ENCODE measurements around the gene SNX2. TPM values are rescaled to one million over a fixed set of nuclear protein-coding genes. Genes with fewer than 3 reads are reported as not detected.

SNX2 gene
- total RNA-seq, 1 donor from 2014 or later = 53.2 TPM

DNA sequence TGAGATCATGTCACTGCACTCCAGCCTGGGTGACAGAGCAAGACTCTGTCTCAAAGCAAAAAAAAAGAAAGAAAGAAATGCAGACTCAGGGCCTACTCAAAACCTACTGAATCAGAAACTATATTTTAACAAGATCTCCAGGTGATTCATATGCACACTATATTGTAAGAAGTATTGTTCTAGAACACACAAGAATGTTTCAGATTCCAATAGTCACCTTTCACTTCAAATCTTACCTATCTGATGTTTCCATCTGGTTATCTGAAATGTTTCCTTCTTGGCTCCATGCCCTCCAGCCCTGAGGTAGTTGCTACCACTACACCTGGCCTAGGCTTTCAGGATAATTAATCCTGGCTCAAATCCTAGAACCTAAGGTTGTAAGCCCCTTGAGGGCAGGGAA is 36.8 kb upstream of the SNX2 start:
- no peaks in the 10 kb centered on the region for H3K4me1 Mint-ChIP-seq (ENCODE audit: unreplicated experiment)
- DNase-seq (ENCODE audit: extremely low spot score, unreplicated experiment) = no peak
- no peak overlapping the region for H3K27ac Mint-ChIP-seq (ENCODE audit: unreplicated experiment)
- no peak overlapping the region for H3K4me3 Mint-ChIP-seq (ENCODE audit: unreplicated experiment)
- TF ChIP-seq, protein P1, sequence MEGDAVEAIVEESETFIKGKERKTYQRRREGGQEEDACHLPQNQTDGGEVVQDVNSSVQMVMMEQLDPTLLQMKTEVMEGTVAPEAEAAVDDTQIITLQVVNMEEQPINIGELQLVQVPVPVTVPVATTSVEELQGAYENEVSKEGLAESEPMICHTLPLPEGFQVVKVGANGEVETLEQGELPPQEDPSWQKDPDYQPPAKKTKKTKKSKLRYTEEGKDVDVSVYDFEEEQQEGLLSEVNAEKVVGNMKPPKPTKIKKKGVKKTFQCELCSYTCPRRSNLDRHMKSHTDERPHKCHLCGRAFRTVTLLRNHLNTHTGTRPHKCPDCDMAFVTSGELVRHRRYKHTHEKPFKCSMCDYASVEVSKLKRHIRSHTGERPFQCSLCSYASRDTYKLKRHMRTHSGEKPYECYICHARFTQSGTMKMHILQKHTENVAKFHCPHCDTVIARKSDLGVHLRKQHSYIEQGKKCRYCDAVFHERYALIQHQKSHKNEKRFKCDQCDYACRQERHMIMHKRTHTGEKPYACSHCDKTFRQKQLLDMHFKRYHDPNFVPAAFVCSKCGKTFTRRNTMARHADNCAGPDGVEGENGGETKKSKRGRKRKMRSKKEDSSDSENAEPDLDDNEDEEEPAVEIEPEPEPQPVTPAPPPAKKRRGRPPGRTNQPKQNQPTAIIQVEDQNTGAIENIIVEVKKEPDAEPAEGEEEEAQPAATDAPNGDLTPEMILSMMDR (IDR thresholded peaks at IDR 0.05) = no peak
- H3K36me3 Mint-ChIP-seq (ENCODE audit: unreplicated experiment) = no peaks in the 10 kb centered on the region
- peaks cover 10% of the 10 kb centered on the region for H3K27me3 Mint-ChIP-seq (ENCODE audit: unreplicated experiment)
- H3K9me3 Mint-ChIP-seq (ENCODE audit: unreplicated experiment) = no peaks in the 10 kb centered on the region

DNA sequence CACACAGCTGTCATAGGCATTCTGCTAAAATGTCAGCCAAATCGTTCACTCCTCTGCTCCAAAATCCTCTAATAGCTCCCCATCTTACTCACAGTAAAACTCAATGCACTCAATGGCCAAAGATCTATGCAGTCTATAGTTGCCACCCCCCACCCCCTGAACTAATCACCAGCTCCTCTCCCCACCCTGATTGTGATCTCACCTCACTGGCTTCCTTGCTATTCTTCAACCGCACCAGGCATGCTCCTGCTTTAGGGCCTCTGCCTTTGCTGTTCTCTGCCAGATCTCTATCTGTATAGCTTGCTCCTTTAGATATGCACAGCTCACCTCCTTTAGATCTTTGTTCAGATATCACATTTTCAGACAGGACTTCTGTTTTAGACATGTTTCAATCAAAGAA is 33.2 kb upstream of the SNX2 start:
- TF ChIP-seq, protein P1 (IDR thresholded peaks at IDR 0.05) = no peak
- H3K27ac Mint-ChIP-seq (ENCODE audit: unreplicated experiment) = no peak overlapping the region
- no peak for DNase-seq (ENCODE audit: extremely low spot score, unreplicated experiment)
- no peak overlapping the region for H3K4me3 Mint-ChIP-seq (ENCODE audit: unreplicated experiment)
- H3K9me3 Mint-ChIP-seq (ENCODE audit: unreplicated experiment) = no peaks in the 10 kb centered on the region
- H3K4me1 Mint-ChIP-seq (ENCODE audit: unreplicated experiment) = no peaks in the 10 kb centered on the region
- peaks cover 10% of the 10 kb centered on the region for H3K27me3 Mint-ChIP-seq (ENCODE audit: unreplicated experiment)
- no peaks in the 10 kb centered on the region for H3K36me3 Mint-ChIP-seq (ENCODE audit: unreplicated experiment)

GRCh38 chr5:122743261-122743660 is 31.6 kb upstream of the SNX2 start:
- TF ChIP-seq, protein P1 (IDR thresholded peaks at IDR 0.05) = no peak
- Mint-ChIP-seq H3K4me3 (ENCODE audit: unreplicated experiment) (no peak overlapping the region), H3K36me3 (ENCODE audit: unreplicated experiment) (no peaks in the 10 kb centered on the region), H3K27me3 (ENCODE audit: unreplicated experiment) (peaks cover 10% of the 10 kb centered on the region), H3K9me3 (ENCODE audit: unreplicated experiment) (no peaks in the 10 kb centered on the region), H3K4me1 (ENCODE audit: unreplicated experiment) (no peaks in the 10 kb centered on the region), H3K27ac (ENCODE audit: unreplicated experiment) (no peak overlapping the region)
- DNase-seq (ENCODE audit: extremely low spot score, unreplicated experiment) = no peak

DNA sequence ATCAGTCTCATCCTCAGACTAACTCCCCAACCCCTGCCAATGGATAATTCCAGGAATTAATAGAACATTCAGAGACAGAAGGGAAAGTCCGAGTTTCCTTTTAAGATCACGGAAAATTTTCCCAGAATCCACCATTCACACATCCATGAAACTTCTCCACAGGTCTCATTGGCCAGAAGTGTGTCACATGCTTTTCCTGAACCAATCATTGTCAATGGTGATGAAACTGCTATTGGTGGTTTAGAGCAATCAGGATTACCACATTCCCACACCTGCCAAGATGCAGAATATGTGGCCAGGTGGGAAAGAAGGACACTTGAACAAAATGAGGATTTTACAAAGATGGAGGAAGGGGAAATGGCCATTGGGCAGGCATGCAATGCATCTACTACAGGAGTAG is 29.3 kb upstream of the SNX2 start:
- Mint-ChIP-seq H3K4me1 (ENCODE audit: unreplicated experiment) (no peaks in the 10 kb centered on the region), H3K9me3 (ENCODE audit: unreplicated experiment) (no peaks in the 10 kb centered on the region), H3K27ac (ENCODE audit: unreplicated experiment) (no peak overlapping the region), H3K36me3 (ENCODE audit: unreplicated experiment) (no peaks in the 10 kb centered on the region), H3K4me3 (ENCODE audit: unreplicated experiment) (no peak overlapping the region), H3K27me3 (ENCODE audit: unreplicated experiment) (peaks cover 10% of the 10 kb centered on the region)
- TF ChIP-seq, protein P1 (IDR thresholded peaks at IDR 0.05) = no peak
- no peak for DNase-seq (ENCODE audit: extremely low spot score, unreplicated experiment)

DNA sequence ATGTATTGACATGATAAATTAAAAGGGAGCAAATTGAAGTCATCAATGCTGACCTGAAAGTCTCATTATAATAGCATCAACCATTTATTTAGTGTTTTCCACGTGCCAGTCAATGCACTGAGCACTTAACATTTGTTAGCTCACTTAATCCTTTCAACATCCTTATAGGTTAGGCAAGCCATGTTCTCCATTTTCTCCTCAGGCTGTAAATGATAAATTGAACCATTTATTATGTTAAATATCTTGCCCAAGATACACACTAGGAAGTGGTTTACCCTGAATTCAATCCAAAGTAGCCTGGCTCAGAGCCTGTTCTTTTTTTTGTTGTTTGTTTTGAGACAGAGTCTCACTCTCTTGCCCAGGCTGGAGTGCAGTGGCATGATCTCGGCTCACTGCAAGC is 25.0 kb upstream of the SNX2 start:
- H3K36me3 Mint-ChIP-seq (ENCODE audit: unreplicated experiment) = no peaks in the 10 kb centered on the region
- no peak overlapping the region for H3K4me3 Mint-ChIP-seq (ENCODE audit: unreplicated experiment)
- peaks cover 12% of the 10 kb centered on the region for H3K4me1 Mint-ChIP-seq (ENCODE audit: unreplicated experiment)
- no peaks in the 10 kb centered on the region for H3K27me3 Mint-ChIP-seq (ENCODE audit: unreplicated experiment)
- H3K9me3 Mint-ChIP-seq (ENCODE audit: unreplicated experiment) = no peaks in the 10 kb centered on the region
- no peak for DNase-seq (ENCODE audit: extremely low spot score, unreplicated experiment)
- no peak overlapping the region for H3K27ac Mint-ChIP-seq (ENCODE audit: unreplicated experiment)
- TF ChIP-seq, protein P1 (IDR thresholded peaks at IDR 0.05) = no peak

All from osteocyte (in vitro differentiated cells).